ENCODE measurements around the gene USP20.

Gene USP20

GRCh38 chr9:129901993-129902739 is 66.9 kb downstream of the USP20 start:
- H3K79me2 ChIP-seq (ENCODE audit: insufficient read depth, low read length): no peaks in the 10 kb centered on the region
- H3K36me3 ChIP-seq (ENCODE audit: low read length): peaks cover 19% of the 10 kb centered on the region
- H3K4me2 ChIP-seq (ENCODE audit: low read depth, low read length, poor library complexity, severe bottlenecking): no peak overlapping the region
- H2AFZ ChIP-seq (ENCODE audit: low read depth, low read length, severe bottlenecking): no peak overlapping the region
- no peak overlapping the region for H3K9ac ChIP-seq (ENCODE audit: low read length)
- H3F3A ChIP-seq (ENCODE audit: insufficient read depth): peaks cover 23% of the 10 kb centered on the region
- no peaks in the 10 kb centered on the region for H3K9me2 ChIP-seq (replicated peaks; ENCODE audit: insufficient read depth, low read length)
- no peak for TF ChIP-seq EZH2phosphoT487 (conservative IDR thresholded peaks at IDR 0.05; ENCODE audit: low read length)
- TF ChIP-seq, protein P1, sequence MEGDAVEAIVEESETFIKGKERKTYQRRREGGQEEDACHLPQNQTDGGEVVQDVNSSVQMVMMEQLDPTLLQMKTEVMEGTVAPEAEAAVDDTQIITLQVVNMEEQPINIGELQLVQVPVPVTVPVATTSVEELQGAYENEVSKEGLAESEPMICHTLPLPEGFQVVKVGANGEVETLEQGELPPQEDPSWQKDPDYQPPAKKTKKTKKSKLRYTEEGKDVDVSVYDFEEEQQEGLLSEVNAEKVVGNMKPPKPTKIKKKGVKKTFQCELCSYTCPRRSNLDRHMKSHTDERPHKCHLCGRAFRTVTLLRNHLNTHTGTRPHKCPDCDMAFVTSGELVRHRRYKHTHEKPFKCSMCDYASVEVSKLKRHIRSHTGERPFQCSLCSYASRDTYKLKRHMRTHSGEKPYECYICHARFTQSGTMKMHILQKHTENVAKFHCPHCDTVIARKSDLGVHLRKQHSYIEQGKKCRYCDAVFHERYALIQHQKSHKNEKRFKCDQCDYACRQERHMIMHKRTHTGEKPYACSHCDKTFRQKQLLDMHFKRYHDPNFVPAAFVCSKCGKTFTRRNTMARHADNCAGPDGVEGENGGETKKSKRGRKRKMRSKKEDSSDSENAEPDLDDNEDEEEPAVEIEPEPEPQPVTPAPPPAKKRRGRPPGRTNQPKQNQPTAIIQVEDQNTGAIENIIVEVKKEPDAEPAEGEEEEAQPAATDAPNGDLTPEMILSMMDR (IDR thresholded peaks at IDR 0.05; ENCODE audit: insufficient read depth, low read length, poor library complexity, severe bottlenecking): no peak
- no peaks in the 10 kb centered on the region for H3K27me3 ChIP-seq (ENCODE audit: low read length)
- no peak overlapping the region for H3K4me3 ChIP-seq (ENCODE audit: insufficient read depth, low read length, poor library complexity, severe bottlenecking)
- H3K27ac ChIP-seq (ENCODE audit: low read depth, low read length): no peak overlapping the region
- H3K9me3 ChIP-seq (ENCODE audit: insufficient read depth, low read length): no peaks in the 10 kb centered on the region
- no peaks in the 10 kb centered on the region for H4K20me1 ChIP-seq (ENCODE audit: low read depth, low read length)

DNA sequence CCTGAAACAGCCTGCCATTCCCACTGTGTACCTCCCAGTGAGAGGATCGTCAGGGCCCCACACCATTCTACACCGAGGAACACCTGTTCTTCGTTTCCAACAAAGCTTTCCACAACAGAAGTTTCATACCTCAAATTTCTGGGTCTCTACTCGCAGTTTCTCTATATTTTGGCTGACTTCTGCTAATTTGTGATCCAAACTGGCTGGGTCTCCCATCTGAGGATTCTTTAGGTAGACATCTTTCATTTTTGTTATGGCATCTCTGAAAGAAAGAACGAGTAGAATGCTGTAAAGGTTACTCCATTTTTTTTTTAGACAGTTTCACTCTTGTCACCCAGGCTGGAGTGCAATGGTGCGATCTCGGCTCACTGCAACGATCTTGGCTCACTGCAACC is 67.5 kb downstream of the USP20 start:
- Histone ChIP-seq H3K4me2 (ENCODE audit: low read depth, low read length, poor library complexity, severe bottlenecking) (no peak overlapping the region), H3K4me3 (ENCODE audit: insufficient read depth, low read length, poor library complexity, severe bottlenecking) (no peak overlapping the region), H4K20me1 (ENCODE audit: low read depth, low read length) (no peaks in the 10 kb centered on the region), H3K9ac (ENCODE audit: low read length) (no peak overlapping the region), H3K27ac (ENCODE audit: low read depth, low read length) (no peak overlapping the region), H3K9me2 (replicated peaks; ENCODE audit: insufficient read depth, low read length) (no peaks in the 10 kb centered on the region), H3K27me3 (ENCODE audit: low read length) (no peaks in the 10 kb centered on the region), H3F3A (ENCODE audit: insufficient read depth) (peaks cover 18% of the 10 kb centered on the region; the same call in 1 of the 2 replicates), H3K36me3 (ENCODE audit: low read length) (peaks cover 21% of the 10 kb centered on the region), H2AFZ (ENCODE audit: low read depth, low read length, severe bottlenecking) (no peak overlapping the region), H3K9me3 (ENCODE audit: insufficient read depth, low read length) (no peaks in the 10 kb centered on the region), H3K79me2 (ENCODE audit: insufficient read depth, low read length) (no peaks in the 10 kb centered on the region)
- TF ChIP-seq, protein P1 (IDR thresholded peaks at IDR 0.05; ENCODE audit: insufficient read depth, low read length, poor library complexity, severe bottlenecking): no peak
- TF ChIP-seq EZH2phosphoT487 (conservative IDR thresholded peaks at IDR 0.05; ENCODE audit: low read length): no peak

GRCh38 chr9:129904734-129905133 is 69.5 kb downstream of the USP20 start:
- no peak overlapping the region for H2AFZ ChIP-seq (ENCODE audit: low read depth, low read length, severe bottlenecking)
- peaks cover 18% of the 10 kb centered on the region; the same call in 1 of the 2 replicates for H3F3A ChIP-seq (ENCODE audit: insufficient read depth)
- H3K79me2 ChIP-seq (ENCODE audit: insufficient read depth, low read length): no peaks in the 10 kb centered on the region
- no peak overlapping the region for H3K9ac ChIP-seq (ENCODE audit: low read length)
- H3K9me2 ChIP-seq (replicated peaks; ENCODE audit: insufficient read depth, low read length): no peaks in the 10 kb centered on the region
- H3K4me3 ChIP-seq (ENCODE audit: insufficient read depth, low read length, poor library complexity, severe bottlenecking): no peak overlapping the region
- no peak overlapping the region for H3K27ac ChIP-seq (ENCODE audit: low read depth, low read length)
- no peaks in the 10 kb centered on the region for H4K20me1 ChIP-seq (ENCODE audit: low read depth, low read length)
- no peaks in the 10 kb centered on the region for H3K9me3 ChIP-seq (ENCODE audit: insufficient read depth, low read length)
- TF ChIP-seq EZH2phosphoT487 (conservative IDR thresholded peaks at IDR 0.05; ENCODE audit: low read length): no peak
- TF ChIP-seq, protein P1 (IDR thresholded peaks at IDR 0.05; ENCODE audit: insufficient read depth, low read length, poor library complexity, severe bottlenecking): no peak
- H3K4me2 ChIP-seq (ENCODE audit: low read depth, low read length, poor library complexity, severe bottlenecking): no peak overlapping the region
- peaks cover 24% of the 10 kb centered on the region for H3K36me3 ChIP-seq (ENCODE audit: low read length)
- no peaks in the 10 kb centered on the region for H3K27me3 ChIP-seq (ENCODE audit: low read length)

Measured in SU-DHL-6 (cell line).